Fibroblast of lung (primary cell): ENCODE data around the gene ETF1.

Source experiments
- CTCF ChIP-seq, 2 donors: IDR thresholded peaks in 1 of 2; conservative IDR thresholded peaks in 1 of 2; 1 replicate in 1 of 2; 2 replicates in 1 of 2; pipeline ENCODE4 v1.5.1; 2011 to 2012; ENCODE audit warnings: low read length in 2 of 2, control low read depth in 1 of 2, inconsistent platforms in 1 of 2, low read depth in 1 of 2, mild to moderate bottlenecking in 1 of 2
- EZH2 ChIP-seq: IDR thresholded peaks from 2 replicates; pipeline ENCODE4 v1.5.1; 2012; ENCODE audit warnings: low read length, control low read depth, mild to moderate bottlenecking; ENCODE audit errors: missing control alignments

GRCh38 chr5:138490648-138491283, 52.3 kb downstream of the ETF1 start:
- no peak for TF ChIP-seq CTCF (conservative IDR thresholded peaks at IDR 0.05 in 1 of 2, IDR thresholded peaks at IDR 0.05 in 1 of 2; ENCODE audit: low read depth in 1 of 2, low read length in 2 of 2)
- no peak for TF ChIP-seq EZH2
